Epithelial cell of prostate (primary cell): ENCODE measurements around the gene PATL1.
"Not testable (repeated sequence)": the region's sequence is repeated elsewhere in the genome, so short reads cannot be mapped to it uniquely, and the experiment has no call there.

ENCODE experiments used
- DNase-seq: peaks from one replicate; pipeline ENCODE4 v3.0.0-alpha.2; 2011; ENCODE audit warnings: low read depth, low spot score
- H3K27ac ChIP-seq: fragments of 450-650 bp; 2 replicates; pipeline ENCODE4 v1.5.1; 2017; ENCODE audit warnings: mild to moderate bottlenecking

The PATL1 gene

GRCh38 chr11:59676205-59676604 is 7.4 kb upstream of the PATL1 start:
- no peak for DNase-seq
- H3K27ac ChIP-seq = no peak overlapping the region

GRCh38 chr11:59674291-59674690 is 5.5 kb upstream of the PATL1 start:
- no peak for DNase-seq
- H3K27ac ChIP-seq = no peak overlapping the region

- no peak for DNase-seq
- no peak overlapping the region for H3K27ac ChIP-seq
Measured at GRCh38 chr11:59673291-59673690, 4.5 kb upstream of the PATL1 start.

- no peak for DNase-seq
- no peak overlapping the region for H3K27ac ChIP-seq
Measured at GRCh38 chr11:59671471-59671870, 2.6 kb upstream of the PATL1 start.

GRCh38 chr11:59669611-59670009 is 773 bp upstream of the PATL1 start:
- no peak for DNase-seq
- peak overlapping the region; percentile 94 for H3K27ac ChIP-seq

- peak overlapping the region; percentile 94 for H3K27ac ChIP-seq
- no peak for DNase-seq
Measured at GRCh38 chr11:59668188-59668949, 468 bp downstream of the PATL1 start.

GRCh38 chr11:59667812-59668187 is 1.0 kb downstream of the PATL1 start:
- no peak for DNase-seq
- peak overlapping the region; percentile 94 for H3K27ac ChIP-seq

GRCh38 chr11:59666969-59667368 is 1.9 kb downstream of the PATL1 start:
- peak overlapping the region; percentile 94 for H3K27ac ChIP-seq
- no peak for DNase-seq

GRCh38 chr11:59660621-59661020 is 8.2 kb downstream of the PATL1 start:
- H3K27ac ChIP-seq = no peak overlapping the region

GRCh38 chr11:59659981-59660380 is 8.9 kb downstream of the PATL1 start:
- no peak for DNase-seq
- no peak overlapping the region for H3K27ac ChIP-seq

More at GRCh38 chr11:59660621-59661020, 8.2 kb downstream of the PATL1 start:
- DNase-seq = no peak

GRCh38 chr11:59658036-59658435 is 10.8 kb downstream of the PATL1 start:
- no peak overlapping the region for H3K27ac ChIP-seq
- no peak for DNase-seq

GRCh38 chr11:59654893-59655292 is 13.9 kb downstream of the PATL1 start:
- no peak for DNase-seq

GRCh38 chr11:59647245-59647980 is 21.4 kb downstream of the PATL1 start:
- no peak overlapping the region for H3K27ac ChIP-seq
- no peak for DNase-seq

More at GRCh38 chr11:59654893-59655292, 13.9 kb downstream of the PATL1 start:
- no peak overlapping the region for H3K27ac ChIP-seq

- no peak overlapping the region for H3K27ac ChIP-seq
- no peak for DNase-seq
Measured at GRCh38 chr11:59644528-59644927, 24.3 kb downstream of the PATL1 start.

GRCh38 chr11:59643390-59643789 is 25.4 kb downstream of the PATL1 start:
- no peak overlapping the region for H3K27ac ChIP-seq
- DNase-seq = no peak

- DNase-seq = no peak
Measured at GRCh38 chr11:59641156-59641555, 27.7 kb downstream of the PATL1 start.

GRCh38 chr11:59630493-59630892 is 38.3 kb downstream of the PATL1 start:
- H3K27ac ChIP-seq = no peak overlapping the region
- DNase-seq = no peak

More at GRCh38 chr11:59641156-59641555, 27.7 kb downstream of the PATL1 start:
- no peak overlapping the region for H3K27ac ChIP-seq

- no peak overlapping the region for H3K27ac ChIP-seq
- no peak for DNase-seq
Measured at GRCh38 chr11:59629996-59630395, 38.8 kb downstream of the PATL1 start.

- not testable (repeated sequence) for DNase-seq, H3K27ac ChIP-seq
Measured at GRCh38 chr11:59626969-59627368, 41.9 kb downstream of the PATL1 start.

GRCh38 chr11:59625703-59626102 is 43.1 kb downstream of the PATL1 start:
- H3K27ac ChIP-seq = no peak overlapping the region
- no peak for DNase-seq

- no peak for DNase-seq
Measured at GRCh38 chr11:59617876-59618275, 51.0 kb downstream of the PATL1 start.

More at GRCh38 chr11:59617876-59618275, 51.0 kb downstream of the PATL1 start:
- no peak overlapping the region for H3K27ac ChIP-seq
